A549 (cell line): ENCODE measurements around the gene CSNK1A1L. TPM values are rescaled to one million over a fixed set of nuclear protein-coding genes. Genes with fewer than 3 reads are reported as not detected.

ENCODE experiments used
- ATAC-seq, 2 experiments: fragments of 200-7000 bp in 1 of 2; fragments of >200 bp in 1 of 2; cut with Nextera tagmentation in 1 of 2; cut with Tn5 transposase in 1 of 2; 3 replicates each; pipeline versions ENCODE4 v1.8.0 to v1.9.1; 2018 to 2020; ENCODE audit warnings: mild to moderate bottlenecking in 1 of 2, moderate library complexity in 1 of 2
- CTCF ChIA-PET: fragments of 300-600 bp; sonication (Branson Sonifier 250); formaldehyde crosslinking; extraction: SDS; loops from one replicate; lab custom pipeline; 2021; ENCODE audit warnings: antibody characterized with exemption, inconsistent platforms; lab: Yijun Ruan, JAX
- POLR2A ChIA-PET: fragments of 350-600 bp; formaldehyde crosslinking; extraction: SDS; loops from one replicate; lab custom pipeline; 2021; ENCODE audit warnings: antibody characterized with exemption, inconsistent platforms; lab: Yijun Ruan, JAX
- DNase-seq, 2 experiments: peaks; one replicate each; pipeline versions ENCODE4 v3.0.0 to v3.0.0-alpha.2; 2011 to 2016; ENCODE audit warnings: low read depth in 1 of 2, low spot score in 1 of 2
- FAIRE-seq: peaks from 2 replicates; lab custom pipeline; 2011; peaks lifted over from hg19 to GRCh38; lab: Jason Lieb, UNC
- H3K27ac ChIP-seq, 2 experiments: fragments of >200 bp; sonication (Bioruptor Twin); formaldehyde crosslinking; 3 replicates each; pipeline ENCODE4 v1.5.1; 2016 to 2017
- H3K4me1 ChIP-seq: fragments of >200 bp; sonication (Bioruptor Twin); formaldehyde crosslinking; 3 replicates; pipeline ENCODE4 v1.6.1; 2016
- H3K4me2 ChIP-seq: fragments of >200 bp; sonication (Bioruptor Twin); formaldehyde crosslinking; 3 replicates; pipeline ENCODE4 v1.6.1; 2016
- H3K4me3 ChIP-seq: fragments of >200 bp; sonication (Bioruptor Twin); formaldehyde crosslinking; 3 replicates; pipeline ENCODE4 v1.5.1; 2016
- H3K9me3 ChIP-seq: fragments of >200 bp; sonication (Bioruptor Twin); formaldehyde crosslinking; 3 replicates; pipeline ENCODE4 v1.6.1; 2016
- ATOH8 ChIP-seq: fragments of 250-450 bp; sonication (Bioruptor Pico); IDR thresholded peaks from 2 replicates; pipeline ENCODE4 v1.5.0; 2020; ENCODE audit warnings: low read depth, mild to moderate bottlenecking, moderate library complexity
- EP300 ChIP-seq, 2 experiments: fragments of >200 bp; sonication (Bioruptor Twin); formaldehyde crosslinking; IDR thresholded peaks; 2 replicates in 1 of 2; 3 replicates in 1 of 2; pipeline ENCODE4 v1.6.1; 2016 to 2017
- FOSB ChIP-seq: fragments of 250-450 bp; sonication (Bioruptor Pico); IDR thresholded peaks from 2 replicates; pipeline ENCODE4 v1.5.0; 2020; ENCODE audit warnings: mild to moderate bottlenecking, moderate library complexity
- GATA3 ChIP-seq: IDR thresholded peaks from 2 replicates; pipeline ENCODE4 v1.6.1; 2012; ENCODE audit warnings: borderline replicate concordance
- HDAC2 ChIP-seq: fragments of 200-600 bp; sonication (generic); IDR thresholded peaks from 2 replicates; pipeline ENCODE4 v1.6.1; 2016
- HOXB13 ChIP-seq: fragments of 250-450 bp; sonication (Bioruptor Pico); IDR thresholded peaks from 2 replicates; pipeline ENCODE4 v1.5.0; 2020; ENCODE audit warnings: low read depth, mild to moderate bottlenecking, moderate library complexity
- HOXB5 ChIP-seq: fragments of 250-450 bp; sonication (Bioruptor Pico); IDR thresholded peaks from 2 replicates; pipeline ENCODE4 v1.5.0; 2020; ENCODE audit warnings: mild to moderate bottlenecking, moderate library complexity
- KDM1A ChIP-seq: fragments of 200-600 bp; sonication (generic); IDR thresholded peaks from 2 replicates; pipeline ENCODE4 v1.6.1; 2016; ENCODE audit warnings: low read depth, mild to moderate bottlenecking
- MAFK ChIP-seq: fragments of 450-650 bp; IDR thresholded peaks from 2 replicates; pipeline ENCODE4 v1.6.1; 2014; ENCODE audit not compliant: partially characterized antibody
- MAX ChIP-seq: IDR thresholded peaks from 2 replicates; pipeline ENCODE4 v1.6.1; 2012
- MYC ChIP-seq: IDR thresholded peaks from 2 replicates; pipeline ENCODE4 v1.6.1; 2012; ENCODE audit warnings: mild to moderate bottlenecking, inconsistent platforms, low read length, improper control_type of control experiment, borderline replicate concordance
- NPAS2 ChIP-seq: fragments of 250-450 bp; sonication (Bioruptor Pico); IDR thresholded peaks from 2 replicates; pipeline ENCODE4 v1.8.0; 2022; ENCODE audit warnings: mild to moderate bottlenecking, moderate library complexity, borderline replicate concordance
- NR3C1 ChIP-seq: fragments of >200 bp; sonication (Bioruptor Twin); formaldehyde crosslinking; IDR thresholded peaks from 3 replicates; pipeline ENCODE4 v1.6.1; 2017
- PBX3 ChIP-seq: IDR thresholded peaks from 2 replicates; pipeline ENCODE4 v1.6.1; 2012
- PHF8 ChIP-seq: fragments of 200-600 bp; sonication (generic); IDR thresholded peaks from 2 replicates; pipeline ENCODE4 v1.6.1; 2016; ENCODE audit warnings: low read depth, mild to moderate bottlenecking, antibody characterized with exemption, moderate library complexity, borderline replicate concordance
- RAD21 ChIP-seq, 2 experiments: fragments of >200 bp in 1 of 2; sonication (Bioruptor Twin) in 1 of 2; formaldehyde crosslinking in 1 of 2; IDR thresholded peaks in 1 of 2; conservative IDR thresholded peaks in 1 of 2; 2 replicates in 1 of 2; 3 replicates in 1 of 2; pipeline ENCODE4 v1.6.1; 2012 to 2018; ENCODE audit warnings: inconsistent platforms in 1 of 2
- RARB ChIP-seq: fragments of 250-450 bp; sonication (Bioruptor Pico); IDR thresholded peaks from 2 replicates; pipeline ENCODE4 v1.8.0; 2021; ENCODE audit warnings: mild to moderate bottlenecking, moderate library complexity
- RCOR1 ChIP-seq: fragments of 150-350 bp; IDR thresholded peaks from 2 replicates; pipeline ENCODE4 v1.6.1; 2014; ENCODE audit warnings: antibody characterized with exemption, low read length, low read depth
- USF2 ChIP-seq: fragments of 450-650 bp; IDR thresholded peaks from 2 replicates; pipeline ENCODE4 v1.6.1; 2014; ENCODE audit warnings: antibody characterized with exemption
- ZC3H11A ChIP-seq: fragments of 450-650 bp; IDR thresholded peaks from 2 replicates; pipeline ENCODE4 v1.6.1; 2014; ENCODE audit warnings: antibody characterized with exemption, mild to moderate bottlenecking
- WGBS: methylation state at CpG from one replicate; pipeline ENCODE4 v1.1.6; 2017; ENCODE audit errors: missing lambda C conversion rate; 5-methylcytosine and 5-hydroxymethylcytosine counted together
- polyA plus RNA-seq, 4 experiments: library from polyadenylated mRNA; depleted of rRNA in 3 of 4; stranded (reverse); fragments of >200 nt; fragmentation: RNase III in 1 of 4; extraction: RNeasy Plus Mini Kit Qiagen cat#74134 plus additional on column Dnase treatment in 1 of 4; gene quantifications; 2 replicates in 3 of 4; 3 replicates in 1 of 4; pipeline ENCODE4 v1.2.3, GENCODE V29; 2011 to 2017

The CSNK1A1L gene
- polyA plus RNA-seq, 2 of the 4 experiments (the other 2 are of a cell fraction), result not detected

GRCh38 chr13:37069597-37070103, 35.8 kb downstream of the CSNK1A1L start:
- POLR2A ChIA-PET, result no interaction called here
- no peak for TF ChIP-seq HOXB13 (CRISPR knock-in tag)
- TF ChIP-seq ATOH8 (CRISPR knock-in tag), result no peak
- TF ChIP-seq RARB (CRISPR knock-in tag), result no peak
- TF ChIP-seq RCOR1, result no peak
- TF ChIP-seq USF2, result no peak
- no peak for TF ChIP-seq NR3C1
- no peak for TF ChIP-seq FOSB
- no peak for TF ChIP-seq PBX3
- no peak for TF ChIP-seq HOXB5
- TF ChIP-seq MAX, result no peak
- no peak for TF ChIP-seq KDM1A
- no peak for TF ChIP-seq PHF8
- TF ChIP-seq GATA3, result no peak
- TF ChIP-seq EP300 (IDR thresholded peaks at IDR 0.05), result no peak
- no CpG with 5 or more reads among the region's 22 CpGs for whole genome bisulfite sequencing
- no peak for ATAC-seq
- DNase-seq, result no peak
- CTCF ChIA-PET, result interaction anchor here (1.0 to 2.2 kb wide), 3 partner anchors 64 to 787 kb away, joined by 3 to 8 read pairs (median 3); no protein-coding TSS in a partner anchor
- Histone ChIP-seq H3K27ac (no peak overlapping the region), H3K4me2 (no peak overlapping the region), H3K4me3 (no peak overlapping the region), H3K9me3 (no peaks in the 10 kb centered on the region), H3K4me1 (no peaks in the 10 kb centered on the region)
- no peak for FAIRE-seq

GRCh38 chr13:37068962-37069361, 36.5 kb downstream of the CSNK1A1L start:
- Histone ChIP-seq H3K27ac (no peak overlapping the region), H3K4me2 (no peak overlapping the region), H3K9me3 (no peaks in the 10 kb centered on the region), H3K4me3 (no peak overlapping the region), H3K4me1 (no peaks in the 10 kb centered on the region)
- POLR2A ChIA-PET, result no interaction called here
- CTCF ChIA-PET, result interaction anchor here (1.0 to 2.2 kb wide), 2 partner anchors 63 to 535 kb away, joined by 3 to 8 read pairs; no protein-coding TSS in a partner anchor
- ATAC-seq, result no peak
- DNase-seq, result peak in 1 of 2 experiments; percentile 4
- no peak for FAIRE-seq
- TF ChIP-seq HDAC2, result no peak
- peak; percentile 22 to 38; a peak in 1 of 5 replicates for TF ChIP-seq RAD21 (conservative IDR thresholded peaks at IDR 0.05 in 1 of 2, IDR thresholded peaks at IDR 0.05 in 1 of 2)

- CTCF ChIA-PET, result no interaction called here
- no peak overlapping the region for H3K4me2 ChIP-seq
- H3K4me1 ChIP-seq, result no peaks in the 10 kb centered on the region
- no peak for TF ChIP-seq MAFK
- no peak for TF ChIP-seq MAX
- no peak for TF ChIP-seq GATA3
- TF ChIP-seq NPAS2, result no peak
- no peak for TF ChIP-seq MYC
- TF ChIP-seq ZC3H11A, result no peak
- DNase-seq (no peak), FAIRE-seq (no peak), ATAC-seq (no peak)
- no peak overlapping the region for H3K27ac ChIP-seq
- 14% methylated on average over 2 of the region's 2 CpGs for WGBS
- H3K4me3 ChIP-seq, result no peak overlapping the region
- POLR2A ChIA-PET, result no interaction called here
- no peaks in the 10 kb centered on the region for H3K9me3 ChIP-seq
Measured at GRCh38 chr13:37067874-37068273, 37.6 kb downstream of the CSNK1A1L start.
